RWPE2 (cell line): ENCODE measurements around the gene SV2C.

Experiments
- ATAC-seq: fragments of 200-7000 bp; cut with Tn5 transposase; 3 replicates; pipeline ENCODE4 v1.9.1; 2021; ENCODE audit warnings: low read depth
- DNase-seq: peaks from one replicate; pipeline ENCODE4 v3.0.0-alpha.2; 2020; ENCODE audit warnings: low spot score
- H3K27ac ChIP-seq: fragments of 450-650 bp; 2 replicates; pipeline ENCODE4 v1.5.1; 2017; ENCODE audit warnings: mild to moderate bottlenecking; ENCODE audit not compliant: poor library complexity, severe bottlenecking
- H3K27me3 ChIP-seq: fragments of 250-450 bp; sonication (Bioruptor Pico); 2 replicates; pipeline ENCODE4 v1.5.1; 2021; ENCODE audit warnings: mild to moderate bottlenecking, moderate library complexity; ENCODE audit not compliant: insufficient read depth, poor library complexity, severe bottlenecking
- H3K36me3 ChIP-seq: fragments of 250-450 bp; sonication (Bioruptor Pico); 2 replicates; pipeline ENCODE4 v1.5.1; 2020; ENCODE audit warnings: low read depth, mild to moderate bottlenecking, moderate library complexity
- H3K4me1 ChIP-seq: fragments of 250-450 bp; sonication (Bioruptor Pico); 2 replicates; pipeline ENCODE4 v1.5.1; 2021; ENCODE audit warnings: mild to moderate bottlenecking, moderate library complexity; ENCODE audit not compliant: insufficient read depth, poor library complexity, severe bottlenecking
- H3K4me3 ChIP-seq: fragments of 250-450 bp; sonication (Bioruptor Pico); 2 replicates; pipeline ENCODE4 v1.5.1; 2021; ENCODE audit warnings: mild to moderate bottlenecking, moderate library complexity; ENCODE audit not compliant: severe bottlenecking
- H3K9me3 ChIP-seq: fragments of 250-450 bp; sonication (Bioruptor Pico); 2 replicates; pipeline ENCODE4 v1.5.1; 2021; ENCODE audit warnings: mild to moderate bottlenecking, moderate library complexity; ENCODE audit not compliant: severe bottlenecking
- CTCF ChIP-seq: fragments of 450-650 bp; IDR thresholded peaks from one replicate; pipeline ENCODE4 v1.5.1; 2017; ENCODE audit warnings: mild to moderate bottlenecking, moderate library complexity; ENCODE audit not compliant: poor library complexity, severe bottlenecking

Gene SV2C

GRCh38 chr5:76104027-76104426, 20.8 kb downstream of the SV2C start:
- H3K4me1 ChIP-seq: no peaks in the 10 kb centered on the region
- peak; percentile 41; the same call in 1 of the 3 replicates for ATAC-seq
- H3K27me3 ChIP-seq: peaks cover 10% of the 10 kb centered on the region
- DNase-seq: no peak
- H3K27ac ChIP-seq: no peak overlapping the region
- no peak for TF ChIP-seq CTCF
- no peaks in the 10 kb centered on the region for H3K9me3 ChIP-seq
- H3K4me3 ChIP-seq: no peak overlapping the region
- H3K36me3 ChIP-seq: no peaks in the 10 kb centered on the region

DNA sequence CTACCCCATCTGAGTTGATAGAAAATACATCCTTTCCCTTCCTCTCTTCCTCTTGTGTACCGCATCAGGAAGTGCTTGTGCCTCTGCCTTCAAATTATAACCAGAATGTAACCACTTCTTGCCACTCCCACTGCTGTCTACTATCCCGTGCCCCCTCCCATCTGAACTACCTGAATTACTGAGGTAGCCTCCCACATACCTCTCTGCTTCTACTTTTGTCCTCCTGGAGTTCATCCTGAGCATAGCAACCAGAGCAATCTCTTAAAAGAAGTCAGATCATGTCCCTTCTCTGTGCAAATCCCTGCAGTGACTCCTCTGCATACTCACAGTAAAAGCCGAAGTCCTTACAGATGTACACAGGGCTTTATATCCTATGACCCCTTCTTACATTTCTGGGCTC, 23.0 kb downstream of the SV2C start:
- H3K36me3 ChIP-seq: no peaks in the 10 kb centered on the region
- H3K9me3 ChIP-seq: no peaks in the 10 kb centered on the region
- peaks cover 13% of the 10 kb centered on the region for H3K27me3 ChIP-seq
- DNase-seq: no peak
- no peak for ATAC-seq
- no peak for TF ChIP-seq CTCF
- H3K4me3 ChIP-seq: no peak overlapping the region
- no peak overlapping the region for H3K27ac ChIP-seq
- H3K4me1 ChIP-seq: no peaks in the 10 kb centered on the region

DNA sequence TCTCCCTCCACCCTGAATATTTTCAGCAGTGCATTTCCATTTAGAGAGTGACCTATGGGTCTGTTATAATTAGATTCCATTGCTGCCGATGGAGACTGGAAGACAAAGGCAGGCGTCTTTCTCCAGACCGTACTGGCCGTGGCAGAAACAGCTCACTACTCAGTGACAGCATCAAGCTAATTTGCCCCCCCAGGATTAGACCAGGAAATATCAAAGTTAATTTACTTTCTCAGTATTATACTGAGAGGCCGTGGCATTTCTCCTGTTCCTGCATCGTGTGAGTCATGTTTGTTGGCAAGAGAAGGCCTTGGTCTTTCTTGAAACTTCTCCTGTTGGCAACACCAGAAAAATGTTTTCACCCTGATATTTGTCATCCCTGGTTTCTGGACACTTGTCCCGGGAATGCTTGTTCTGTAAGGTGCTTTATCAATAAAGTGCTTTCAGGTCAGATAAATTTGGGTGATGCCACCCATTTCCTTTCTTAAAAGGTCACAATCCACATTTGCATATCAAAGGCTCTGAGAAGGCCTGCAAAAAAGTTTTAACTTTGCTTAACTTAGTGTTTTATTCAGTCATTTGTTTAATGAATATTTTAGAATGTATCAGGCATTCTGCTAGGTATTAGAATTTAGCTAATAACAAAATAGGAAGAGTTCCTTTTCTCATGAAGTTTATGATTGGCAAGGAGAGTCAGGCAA, 28.4 kb downstream of the SV2C start:
- Histone ChIP-seq H3K27ac (no peak overlapping the region), H3K4me3 (no peak overlapping the region), H3K9me3 (no peaks in the 10 kb centered on the region), H3K36me3 (no peaks in the 10 kb centered on the region), H3K4me1 (no peaks in the 10 kb centered on the region), H3K27me3 (peaks cover 10% of the 10 kb centered on the region)
- ATAC-seq (no peak), DNase-seq (no peak)
- no peak for TF ChIP-seq CTCF

DNA sequence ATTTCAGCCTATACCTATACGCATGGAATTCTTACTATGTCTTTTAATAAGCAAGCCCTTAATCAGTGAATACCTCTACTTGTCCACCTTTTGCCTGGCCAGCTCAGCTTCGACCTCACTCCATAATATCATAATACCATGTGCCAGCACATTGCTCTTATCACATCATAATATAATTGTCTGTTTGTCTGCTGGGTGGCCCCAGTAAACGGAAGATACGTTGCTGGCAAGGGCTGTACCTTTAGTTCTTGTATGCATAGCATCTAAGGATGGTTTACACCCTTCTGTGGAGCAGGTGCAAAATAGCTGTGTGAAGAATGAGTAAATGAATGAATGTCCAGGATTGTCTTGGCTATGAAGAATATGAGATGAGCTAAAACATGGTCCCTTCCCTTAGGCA, 29.9 kb downstream of the SV2C start:
- H3K36me3 ChIP-seq: no peaks in the 10 kb centered on the region
- no peak overlapping the region for H3K4me3 ChIP-seq
- no peak for DNase-seq
- H3K4me1 ChIP-seq: no peaks in the 10 kb centered on the region
- H3K27me3 ChIP-seq: peaks cover 5% of the 10 kb centered on the region
- no peak for TF ChIP-seq CTCF
- H3K27ac ChIP-seq: no peak overlapping the region
- no peak for ATAC-seq
- H3K9me3 ChIP-seq: no peaks in the 10 kb centered on the region

- TF ChIP-seq CTCF: no peak
- Histone ChIP-seq H3K27ac (no peak overlapping the region), H3K4me1 (no peaks in the 10 kb centered on the region), H3K27me3 (peaks cover under 1% of the 10 kb centered on the region), H3K9me3 (no peaks in the 10 kb centered on the region), H3K36me3 (no peaks in the 10 kb centered on the region), H3K4me3 (no peak overlapping the region)
- DNase-seq: no peak
- no peak for ATAC-seq
These were observed 31.1 kb downstream of the SV2C start for GRCh38 chr5:76114179-76114851.
